WTC11 (cell line): ENCODE measurements around the gene CDKL5.

Experiments used
- AFF4 ChIP-seq: sonication (generic); formaldehyde crosslinking; IDR thresholded peaks from 2 replicates; pipeline ENCODE4 v1.8.1; 2023; ENCODE audit warnings: mild to moderate bottlenecking, missing genetic modification reagents, borderline replicate concordance
- CREB1 ChIP-seq: sonication (generic); formaldehyde crosslinking; IDR thresholded peaks from 2 replicates; pipeline ENCODE4 v1.8.0; 2023; ENCODE audit warnings: mild to moderate bottlenecking, missing genetic modification reagents
- CTCF ChIP-seq: fragments of 200-600 bp; IDR thresholded peaks from 2 replicates; pipeline ENCODE4 v1.8.0; 2022; ENCODE audit warnings: antibody characterized with exemption
- GABPB1 ChIP-seq: sonication (generic); formaldehyde crosslinking; IDR thresholded peaks from 2 replicates; pipeline ENCODE4 v1.8.1; 2023; ENCODE audit warnings: mild to moderate bottlenecking, missing genetic modification reagents
- HMGA2 ChIP-seq: fragments of 250-450 bp; sonication (Bioruptor Pico); IDR thresholded peaks from 2 replicates; pipeline ENCODE4 v1.4.0; 2021; ENCODE audit warnings: mild to moderate bottlenecking, moderate library complexity
- HMGXB4 ChIP-seq: sonication (generic); formaldehyde crosslinking; IDR thresholded peaks from 2 replicates; pipeline ENCODE4 v1.8.1; 2023; ENCODE audit warnings: mild to moderate bottlenecking, moderate library complexity, missing genetic modification reagents
- MAX ChIP-seq: sonication (generic); formaldehyde crosslinking; IDR thresholded peaks from 2 replicates; pipeline ENCODE4 v1.8.0; 2022; ENCODE audit warnings: mild to moderate bottlenecking, missing genetic modification reagents
- NR1H2 ChIP-seq: sonication (generic); formaldehyde crosslinking; IDR thresholded peaks from 2 replicates; pipeline ENCODE4 v1.9.0; 2021; ENCODE audit warnings: mild to moderate bottlenecking, moderate library complexity, missing genetic modification reagents
- ZBTB43 ChIP-seq: sonication (generic); formaldehyde crosslinking; IDR thresholded peaks from 2 replicates; pipeline ENCODE4 v1.8.1; 2023; ENCODE audit warnings: mild to moderate bottlenecking, missing genetic modification reagents
- ZNF138 ChIP-seq: sonication (generic); formaldehyde crosslinking; conservative IDR thresholded peaks from 2 replicates; pipeline ENCODE4 v1.8.1; 2022; ENCODE audit warnings: mild to moderate bottlenecking, moderate library complexity, missing genetic modification reagents

GRCh38 chrX:18394477-18394876 lies 30.9 kb upstream of the CDKL5 start:
- no peak for TF ChIP-seq HMGA2 (CRISPR knock-in tag)
- TF ChIP-seq ZNF138 (CRISPR knock-in tag), result no peak
- no peak for TF ChIP-seq CTCF
- no peak for TF ChIP-seq ZBTB43 (CRISPR knock-in tag)
- TF ChIP-seq MAX (CRISPR knock-in tag), result no peak
- no peak for TF ChIP-seq AFF4 (CRISPR knock-in tag)
- no peak for TF ChIP-seq CREB1 (CRISPR knock-in tag)
- TF ChIP-seq HMGXB4, result no peak
- no peak for TF ChIP-seq NR1H2
- TF ChIP-seq GABPB1 (CRISPR knock-in tag), result no peak
